ENCODE results near the gene KDM6A.

- no peak for TF ChIP-seq POLR2A (IDR thresholded peaks at IDR 0.05)
- no peak for TF ChIP-seq CTCF (IDR thresholded peaks at IDR 0.05)
Observed at GRCh38 chrX:44889824-44890223, 16.8 kb downstream of the KDM6A start.

Data from body of pancreas (tissue), 4 donors.